SK-MEL-5 (cell line): Measurements from ENCODE around the gene FMNL3. TPM values are rescaled to one million over a fixed set of nuclear protein-coding genes. Genes with fewer than 3 reads are reported as not detected.

Source experiments
- DNase-seq: peaks from one replicate; pipeline ENCODE4 v3.0.0-alpha.2; 2016; ENCODE audit warnings: low read depth, low spot score
- in situ Hi-C: cut with HindIII; loops from 2 replicates; pipeline ENCODE4 v1.10.0; 2016; ENCODE audit warnings: low sequenced_read_pairs, high pct_unique_total_duplicates, low pct_unique_long_range_greater_than_20kb
- total RNA-seq: library from RNA; depleted of rRNA; stranded (reverse); fragments of >200 nt; shearing (Covaris generic); gene quantifications from 2 replicates; pipeline ENCODE4 v1.2.3, GENCODE V29; 2014

Gene FMNL3
- total RNA-seq, 1 experiment from 2014 or later: 14.5 TPM

DNA sequence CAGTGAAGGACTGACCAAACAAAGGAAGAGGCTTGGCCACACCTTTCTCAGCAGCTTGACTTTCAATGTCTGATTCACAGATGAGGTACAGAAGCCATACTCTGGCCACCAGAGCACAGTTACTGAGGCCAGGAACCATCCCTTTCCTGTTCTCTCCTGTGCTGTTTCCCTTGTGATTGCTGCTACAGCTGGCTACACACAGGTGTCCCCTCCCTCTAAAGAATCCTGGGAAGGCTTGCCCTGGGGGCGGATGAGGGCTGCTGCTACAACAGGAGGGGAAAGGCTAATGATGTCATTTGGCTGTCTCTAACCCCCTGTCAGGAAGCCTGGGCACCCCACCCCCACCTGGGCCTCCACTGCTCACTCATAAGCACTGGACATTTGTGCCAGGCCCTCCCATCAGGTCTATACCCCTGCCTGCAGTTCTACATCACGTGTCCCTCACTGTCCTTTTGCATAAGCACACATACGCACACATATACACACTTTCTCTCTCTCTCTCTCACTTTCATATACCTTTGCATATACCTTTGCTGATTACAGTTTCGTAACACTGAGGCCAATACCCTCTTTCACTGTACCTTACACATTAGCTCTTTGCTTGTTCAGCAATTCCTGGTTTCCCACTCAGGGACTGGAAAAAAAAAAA lies 42.5 kb downstream of the FMNL3 start:
- DNase-seq: no peak
- in situ Hi-C loops: no loop called here

DNA sequence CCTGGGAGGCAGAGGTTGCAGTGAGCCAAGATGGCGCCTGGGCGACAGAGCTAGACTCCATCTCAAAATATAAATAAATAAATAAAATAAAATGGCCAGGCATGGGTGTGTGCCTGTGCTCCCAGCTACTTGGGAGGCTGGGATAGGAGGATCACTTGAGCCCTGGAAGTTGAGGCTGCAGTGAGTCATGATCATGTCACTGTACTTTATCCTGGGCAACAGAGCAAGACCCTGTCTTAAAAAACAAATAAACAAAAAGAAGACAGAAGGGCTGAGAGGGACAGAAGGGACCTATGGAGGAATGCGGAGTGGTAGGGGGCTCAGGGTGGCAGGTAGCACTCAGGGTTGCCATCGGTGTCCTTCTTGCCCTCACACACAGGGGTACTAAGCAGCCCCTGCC lies 43.0 kb downstream of the FMNL3 start:
- in situ Hi-C loops: no loop called here
- no peak for DNase-seq

DNA sequence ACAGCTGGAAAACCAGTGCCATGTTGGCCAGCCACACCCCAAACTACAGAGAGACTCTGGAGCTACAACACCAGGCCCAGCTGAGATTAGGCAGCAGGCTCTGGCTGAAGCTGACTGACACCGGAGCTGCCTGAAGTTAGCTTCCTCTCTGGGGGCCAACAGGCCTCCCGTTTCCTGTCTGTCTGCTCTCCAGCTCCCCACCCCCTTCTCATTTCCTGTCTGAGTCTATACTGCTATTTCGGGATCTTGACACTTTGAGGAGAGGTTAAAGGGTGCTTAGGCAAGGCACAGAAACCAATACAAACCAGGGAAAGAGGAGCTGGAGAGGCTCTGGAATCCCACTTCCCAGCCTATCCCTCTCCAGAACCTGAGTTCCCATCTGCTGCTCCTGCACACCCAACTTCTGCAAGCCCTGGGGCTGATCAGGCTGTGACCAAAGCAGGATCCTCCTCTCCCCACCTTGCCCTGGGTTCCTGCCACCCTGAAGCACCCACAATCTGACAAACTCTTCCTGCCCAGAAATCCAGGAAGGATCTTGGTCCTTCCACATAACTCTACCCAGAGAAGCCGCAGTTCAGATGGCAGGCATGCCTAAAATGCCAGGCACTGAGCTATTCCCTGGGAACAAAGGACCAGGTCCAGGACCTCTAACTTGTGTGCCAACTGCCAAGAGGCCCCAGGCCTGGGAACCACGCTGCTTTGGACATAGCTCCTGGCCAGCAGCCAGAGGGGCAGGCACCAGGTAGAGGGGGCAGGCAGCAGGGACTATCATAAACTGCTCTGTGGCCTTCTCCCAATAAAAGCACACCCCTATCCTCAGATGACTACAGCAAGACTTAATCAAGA lies 44.0 kb downstream of the FMNL3 start:
- DNase-seq: peak; percentile 58
- in situ Hi-C loops: no loop called here

DNA sequence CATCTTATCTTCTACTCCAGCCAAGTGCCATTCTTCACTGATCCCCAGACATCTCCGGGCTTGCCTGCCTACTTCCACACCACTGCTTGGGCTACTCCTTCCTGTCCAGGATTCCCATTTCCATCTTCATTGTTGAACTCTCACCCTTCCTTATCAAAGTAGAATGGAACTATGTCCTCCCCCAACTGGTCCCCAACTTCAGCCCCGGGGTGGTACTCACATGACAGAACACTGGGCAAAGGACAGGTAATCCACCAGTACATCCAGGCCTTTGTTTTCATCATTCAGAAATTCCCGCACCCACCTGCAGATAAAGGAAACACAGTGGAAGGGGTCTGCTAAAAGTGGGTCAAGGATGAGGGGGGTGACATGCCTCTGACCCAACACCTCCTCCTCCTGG lies 45.5 kb downstream of the FMNL3 start:
- in situ Hi-C loops: no loop called here

DNA sequence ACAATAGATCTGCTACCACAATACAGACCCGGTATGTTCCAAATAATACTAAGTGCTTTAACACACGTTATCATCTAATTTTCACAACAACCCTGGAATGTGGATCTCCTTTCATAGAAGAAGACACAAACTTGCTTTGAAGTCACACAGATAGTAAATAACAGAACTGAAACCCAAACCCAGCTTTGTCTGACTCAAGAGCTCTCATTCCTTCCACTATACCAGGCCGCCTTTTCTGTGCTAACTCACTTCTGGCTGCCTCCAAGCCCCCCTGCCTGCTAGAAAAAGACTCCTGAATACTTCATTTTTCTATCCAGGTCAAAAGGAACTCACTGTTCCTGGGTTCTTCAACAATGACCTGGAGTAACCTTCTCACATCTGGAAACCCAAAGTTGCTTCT lies 46.0 kb downstream of the FMNL3 start:
- no peak for DNase-seq
- in situ Hi-C loops: no loop called here

More for the DNA sequence above, 45.5 kb downstream of the FMNL3 start:
- no peak for DNase-seq

DNA sequence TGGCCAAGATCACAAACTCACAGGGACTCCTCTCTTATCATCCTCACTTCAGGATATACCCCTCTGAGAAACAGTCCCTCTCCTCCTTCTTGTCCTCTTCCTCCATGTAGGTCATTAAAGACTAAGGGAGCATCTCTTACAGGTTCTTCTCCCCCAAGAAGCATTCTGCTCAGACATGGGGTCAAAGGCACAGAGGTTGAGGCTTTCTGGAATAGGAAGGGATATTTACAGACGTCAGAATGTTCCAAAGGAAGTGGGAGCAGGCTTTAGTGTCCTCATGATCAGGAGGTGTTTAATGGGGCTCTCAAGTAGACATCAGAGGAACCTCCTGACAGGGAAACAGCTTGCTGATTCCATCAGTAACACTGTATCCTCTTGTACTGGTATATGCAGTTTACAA lies 47.5 kb downstream of the FMNL3 start:
- in situ Hi-C loops: no loop called here
- no peak for DNase-seq

DNA sequence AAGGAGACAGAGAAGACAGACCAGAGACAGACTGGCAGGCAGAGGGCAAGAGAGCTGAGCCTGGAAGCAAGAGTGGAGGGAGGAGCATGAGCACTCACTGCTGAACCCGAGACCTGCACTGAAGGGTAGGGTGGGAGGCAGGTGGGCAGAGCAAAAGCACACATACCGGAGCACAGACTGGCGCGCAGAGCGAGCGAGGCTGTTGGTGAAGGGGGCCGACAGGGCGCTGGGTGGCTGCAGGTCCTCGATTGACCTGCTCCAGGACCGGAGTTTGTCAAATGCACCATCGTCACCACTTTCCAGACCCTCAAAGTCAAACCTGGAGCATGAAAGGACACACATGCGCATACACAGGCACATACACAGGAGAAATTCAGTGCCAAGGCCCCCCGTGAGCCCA lies 48.9 kb downstream of the FMNL3 start:
- no peak for DNase-seq
- in situ Hi-C loops: no loop called here

DNA sequence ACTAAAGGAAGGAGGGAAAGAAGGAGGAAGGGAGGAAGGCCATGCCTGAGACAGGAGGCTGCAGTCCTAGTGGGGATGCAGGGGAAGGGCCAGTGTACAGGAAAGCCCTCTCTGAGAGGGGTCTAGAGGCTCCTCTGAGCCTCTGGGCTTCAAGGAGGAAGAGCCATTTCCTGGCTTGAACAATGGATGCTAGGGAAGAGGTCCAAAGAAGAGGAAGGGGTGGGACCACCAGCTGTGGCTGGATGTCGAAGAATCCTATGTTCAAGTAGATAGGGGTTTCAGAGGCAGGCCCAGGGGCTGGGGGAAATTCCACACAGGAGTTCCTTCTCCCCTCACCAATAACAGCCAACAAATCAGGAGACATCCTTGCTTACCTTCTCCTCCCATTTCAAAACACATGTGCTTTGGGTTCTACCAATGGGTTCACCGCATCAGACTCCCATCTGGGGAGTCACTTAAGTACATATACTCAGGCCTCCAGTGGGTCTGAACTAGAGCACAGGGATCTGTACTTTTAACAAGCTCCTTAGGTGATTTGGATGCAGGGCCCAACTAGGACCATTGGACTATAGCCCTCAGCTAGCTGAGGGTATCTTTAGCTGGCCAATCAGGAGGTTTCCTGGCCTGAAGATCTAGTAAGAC lies 51.5 kb downstream of the FMNL3 start:
- in situ Hi-C loops: no loop called here

DNA sequence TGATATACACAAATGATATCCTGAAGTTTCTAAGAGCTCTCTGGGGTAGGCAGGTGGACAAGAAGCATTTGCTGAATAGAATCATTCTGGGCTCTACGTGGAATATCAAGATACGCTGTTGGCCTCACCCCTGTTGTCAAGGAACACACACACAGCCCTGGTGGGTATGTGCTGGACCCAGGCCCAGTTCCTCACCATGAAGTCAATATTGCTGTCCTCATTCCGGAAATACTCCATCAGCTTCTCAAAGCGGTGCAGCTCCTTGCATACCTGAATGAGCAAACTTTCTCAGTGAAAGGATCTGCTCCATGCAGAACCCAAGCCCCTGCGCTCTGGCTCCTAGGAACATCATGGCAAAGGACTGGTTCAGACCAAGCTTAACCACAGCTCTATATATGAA lies 52.5 kb downstream of the FMNL3 start:
- DNase-seq: no peak
- in situ Hi-C loops: no loop called here

More for the DNA sequence above, 51.5 kb downstream of the FMNL3 start:
- no peak for DNase-seq

DNA sequence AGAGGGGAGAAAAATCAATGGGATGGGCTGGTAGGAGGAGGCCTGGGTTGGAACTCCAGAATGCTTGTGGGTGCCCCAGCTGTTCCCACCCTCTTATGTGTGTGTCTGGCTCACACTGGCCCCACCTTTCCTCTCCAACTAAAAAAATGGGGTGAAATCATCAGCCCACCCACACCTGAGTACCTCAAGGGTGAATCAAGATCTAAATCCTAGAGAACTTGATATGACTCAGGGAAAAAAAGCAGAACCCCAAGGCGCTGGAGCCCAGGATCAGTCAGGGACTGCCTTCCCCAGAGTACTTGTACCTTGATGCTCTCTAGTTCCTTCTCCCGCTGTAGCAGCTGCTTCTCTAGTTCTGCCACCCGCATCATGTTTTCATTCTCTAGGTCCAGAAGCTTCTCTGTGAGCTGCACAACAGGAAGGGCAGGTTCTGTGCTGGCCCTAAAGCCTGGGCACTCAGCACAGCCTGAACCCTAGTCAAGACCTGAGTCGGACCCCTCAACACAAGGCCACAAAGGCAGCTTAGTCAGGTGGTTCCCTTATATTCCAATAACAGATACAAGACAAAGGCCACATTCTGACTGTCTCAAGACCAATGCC lies 54.2 kb downstream of the FMNL3 start:
- in situ Hi-C loops: no loop called here
- DNase-seq: no peak

DNA sequence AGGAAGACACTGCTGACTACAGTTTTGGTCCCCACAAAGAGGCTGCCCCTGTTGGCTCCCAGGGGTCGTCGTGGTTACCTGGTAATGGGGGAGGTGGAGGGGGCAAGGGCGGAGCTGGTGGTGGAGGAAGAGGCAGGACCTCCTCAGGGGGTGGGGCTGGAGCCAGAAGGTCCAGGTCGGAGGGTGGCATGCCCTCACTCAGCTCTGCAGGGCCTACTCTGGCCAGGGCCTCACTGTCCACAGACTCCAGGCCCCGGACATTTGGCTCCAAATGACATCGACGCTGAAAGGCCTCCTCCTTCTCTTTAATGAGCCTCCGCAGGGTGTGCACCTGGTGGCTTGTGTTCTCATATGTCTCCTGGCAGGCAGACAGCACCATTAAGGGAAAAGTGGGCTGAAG lies 55.4 kb downstream of the FMNL3 start:
- DNase-seq: no peak
- in situ Hi-C loops: no loop called here

DNA sequence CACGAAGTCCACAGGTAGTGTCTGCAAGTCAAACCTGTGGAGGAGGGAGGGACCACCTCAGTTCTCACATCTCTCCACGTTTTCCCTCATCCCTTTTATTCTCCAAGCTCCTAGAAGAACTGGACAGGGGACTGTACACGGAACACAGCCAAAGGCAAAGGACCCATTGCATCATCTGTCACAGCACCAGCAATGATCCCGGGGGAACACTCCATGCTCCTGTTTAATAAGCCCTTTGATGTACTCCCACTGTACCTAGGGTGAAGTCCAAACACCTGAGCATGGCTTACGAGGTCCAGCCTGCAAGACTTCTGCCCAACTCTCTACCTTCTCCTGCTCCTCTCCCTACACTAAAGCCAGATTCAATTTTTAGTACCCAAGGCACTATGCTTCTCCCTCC lies 57.3 kb downstream of the FMNL3 start:
- no peak for DNase-seq
- in situ Hi-C loops: no loop called here

DNA sequence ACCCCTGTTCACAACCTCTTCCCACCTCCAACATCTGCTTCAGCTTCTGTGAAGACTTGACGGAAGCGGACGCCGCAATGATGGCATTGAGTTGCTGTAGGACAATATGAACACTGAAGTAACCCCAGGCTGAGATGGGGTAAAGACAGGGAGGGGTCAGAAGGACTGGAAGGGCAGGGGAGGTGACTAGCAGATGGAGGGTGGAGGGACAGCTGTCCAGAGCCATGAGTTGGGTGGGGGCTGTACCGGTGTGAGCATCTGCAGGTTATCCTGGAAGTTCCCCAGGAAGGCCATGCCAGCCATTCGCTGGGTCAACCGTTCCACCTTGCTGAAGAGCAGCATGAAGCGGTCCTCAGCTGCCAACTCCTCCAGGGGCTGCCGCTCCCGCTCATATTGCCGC lies 57.8 kb downstream of the FMNL3 start:
- in situ Hi-C loops: no loop called here
- no peak for DNase-seq

DNA sequence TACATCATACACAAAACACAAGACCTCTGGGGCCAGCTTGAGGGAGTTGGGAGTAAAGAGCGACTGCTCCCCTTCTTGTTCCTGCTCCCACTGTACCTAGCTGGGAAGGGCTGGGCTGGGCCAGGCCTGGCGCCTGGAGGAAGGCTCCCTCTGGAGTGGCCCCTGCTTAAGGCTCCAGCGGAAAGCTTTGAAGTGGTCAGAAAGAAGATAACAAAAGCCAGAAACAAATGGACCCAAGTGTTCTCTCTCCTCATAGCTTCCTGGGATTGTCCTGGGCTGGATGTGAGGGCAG lies 58.5 kb downstream of the FMNL3 start:
- in situ Hi-C loops: no loop called here
- DNase-seq: no peak

DNA sequence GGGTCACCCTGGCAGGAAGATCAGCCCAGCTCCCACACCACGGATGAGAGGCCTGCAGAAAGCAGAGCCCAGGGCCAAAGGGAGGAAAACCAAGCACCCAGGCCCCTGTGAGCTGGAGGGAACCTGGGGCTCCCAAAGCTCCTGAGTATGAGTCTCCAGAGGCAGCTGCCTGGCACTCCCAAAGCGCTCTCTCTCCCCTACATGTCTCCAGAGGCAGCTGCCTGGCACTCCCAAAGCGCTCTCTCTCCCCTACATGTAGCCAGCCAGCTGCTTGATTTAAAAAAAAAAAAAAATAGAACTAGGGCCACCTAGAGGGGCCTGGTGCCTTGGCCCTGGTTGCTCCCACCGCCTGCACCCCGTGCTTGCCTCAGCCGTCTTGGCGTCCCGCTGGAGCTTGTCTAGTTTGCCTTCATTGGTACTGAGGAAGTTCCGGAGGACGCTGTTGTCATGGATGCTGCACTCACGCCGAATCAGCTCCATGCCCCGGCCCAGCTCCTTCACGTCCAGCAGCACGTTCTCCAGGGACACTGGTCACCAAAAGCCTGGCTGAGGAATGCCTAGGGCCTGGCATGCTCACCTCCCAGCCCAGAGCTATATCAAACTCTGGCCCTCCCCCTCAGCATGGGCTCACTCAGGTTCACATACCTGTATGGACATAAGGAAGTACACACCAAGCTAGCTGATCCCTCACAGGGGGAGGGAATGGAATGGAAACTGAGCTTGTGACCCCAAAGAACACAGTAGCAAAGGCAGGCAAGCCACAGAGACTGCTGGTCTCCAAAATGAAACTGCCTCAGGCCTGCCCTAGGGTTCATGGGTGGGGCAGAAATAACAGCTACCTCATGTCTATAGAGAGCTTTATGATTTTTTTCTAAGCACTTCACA lies 59.1 kb downstream of the FMNL3 start:
- in situ Hi-C loops: no loop called here
- DNase-seq: no peak

DNA sequence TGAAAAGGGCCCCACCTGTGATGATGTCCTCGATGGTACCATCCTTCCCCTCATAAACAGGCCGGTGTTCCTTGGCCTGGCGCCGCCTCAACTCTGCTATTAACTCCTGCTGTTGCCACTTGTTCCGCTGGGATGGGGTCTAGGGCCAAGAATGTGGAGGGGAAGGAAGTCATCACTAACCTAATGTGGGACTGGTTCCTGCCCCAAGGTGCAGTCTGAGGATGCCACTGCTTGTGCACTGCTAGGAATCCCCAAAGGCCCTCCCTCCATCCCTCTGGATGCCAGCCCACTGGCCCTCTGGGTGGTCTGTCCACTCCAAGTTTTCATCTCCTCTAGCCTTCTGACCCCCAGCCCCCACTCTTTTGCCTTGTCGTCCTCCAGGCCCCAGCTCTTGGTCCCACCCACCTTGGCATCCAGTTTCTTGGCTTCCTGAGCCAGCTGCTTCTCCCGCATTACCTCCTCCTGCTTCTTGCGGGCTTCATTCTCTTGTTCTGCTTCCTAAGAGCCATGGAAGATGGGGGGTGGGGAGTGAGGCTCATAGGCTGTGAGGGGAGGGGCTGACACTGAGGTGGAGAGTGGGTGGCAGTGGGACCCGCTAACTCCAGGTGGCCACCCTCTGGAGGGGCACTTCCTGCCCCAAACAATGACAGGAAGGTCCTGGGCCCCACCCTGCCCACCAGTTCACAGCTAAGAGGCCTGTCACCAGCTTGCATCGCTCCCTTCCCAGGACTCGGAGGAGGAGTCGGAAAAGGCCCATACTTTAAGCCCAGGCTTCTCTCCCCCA lies 60.1 kb downstream of the FMNL3 start:
- in situ Hi-C loops: no loop called here
- no peak for DNase-seq

DNA sequence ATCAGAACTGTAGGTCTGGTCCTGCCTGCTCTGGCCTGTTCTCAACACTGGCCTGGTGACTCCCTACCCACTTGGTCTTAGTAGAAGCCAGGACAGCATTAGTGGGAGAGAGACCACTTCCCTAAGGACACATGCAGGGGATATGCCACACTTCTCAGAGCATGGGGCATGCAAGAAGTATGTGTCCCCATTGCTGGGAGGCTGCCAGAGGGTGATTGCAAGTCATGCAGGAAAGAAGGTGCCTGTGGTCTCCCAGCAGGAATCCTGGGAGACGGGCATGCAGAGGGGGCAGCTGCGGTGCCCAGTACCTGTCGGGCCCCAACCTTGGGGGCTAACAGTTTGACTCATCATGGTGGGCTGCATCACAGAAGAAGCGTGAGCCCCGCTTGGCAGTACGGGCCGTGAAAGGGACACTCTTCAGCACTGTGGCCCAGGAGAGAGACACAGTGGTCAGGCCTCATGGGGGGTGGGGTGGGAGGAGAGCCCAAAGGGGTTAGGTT lies 60.8 kb downstream of the FMNL3 start:
- in situ Hi-C loops: no loop called here

More for the DNA sequence above, 60.8 kb downstream of the FMNL3 start:
- DNase-seq: no peak
